HG02798 (cell line): ENCODE measurements around the gene SFTPD.
"Not testable (repeated sequence)": the region's sequence is repeated elsewhere in the genome, so short reads cannot be mapped to it uniquely, and the experiment has no call there.

Experiments used
- ATAC-seq: cut with Tn5 transposase; IDR thresholded peaks from one replicate; pipeline ENCODE4 v1.9.1; 2021; ENCODE audit warnings: mild to moderate bottlenecking; ENCODE audit not compliant: unreplicated experiment, poor library complexity

Gene SFTPD

GRCh38 chr10:79928028-79928583 lies 20.8 kb downstream of the SFTPD start:
- no peak for ATAC-seq

GRCh38 chr10:79927111-79927828 lies 21.6 kb downstream of the SFTPD start:
- ATAC-seq: no peak

GRCh38 chr10:79926037-79926436 lies 22.9 kb downstream of the SFTPD start:
- no peak for ATAC-seq

GRCh38 chr10:79925614-79926013 lies 23.3 kb downstream of the SFTPD start:
- no peak for ATAC-seq

- ATAC-seq: no peak
Measured at GRCh38 chr10:79923669-79924068, 25.2 kb downstream of the SFTPD start.

- ATAC-seq: no peak
Measured at GRCh38 chr10:79923145-79923544, 25.8 kb downstream of the SFTPD start.

GRCh38 chr10:79922011-79922412 lies 26.9 kb downstream of the SFTPD start:
- ATAC-seq: not testable (repeated sequence)

- not testable (repeated sequence) for ATAC-seq
Measured at GRCh38 chr10:79915838-79916237, 33.1 kb downstream of the SFTPD start.

- not testable (repeated sequence) for ATAC-seq
Measured at GRCh38 chr10:79914512-79914911, 34.4 kb downstream of the SFTPD start.

- no peak for ATAC-seq
Measured at GRCh38 chr10:79910836-79911235, 38.1 kb downstream of the SFTPD start.

- ATAC-seq: peak; percentile 55
Measured at GRCh38 chr10:79910344-79910743, 38.6 kb downstream of the SFTPD start.

GRCh38 chr10:79905322-79906314 lies 43.3 kb downstream of the SFTPD start:
- ATAC-seq: no peak

GRCh38 chr10:79904671-79905321 lies 44.1 kb downstream of the SFTPD start:
- ATAC-seq: no peak

GRCh38 chr10:79901571-79901970 lies 47.3 kb downstream of the SFTPD start:
- not testable (repeated sequence) for ATAC-seq

GRCh38 chr10:79898597-79899325 lies 50.1 kb downstream of the SFTPD start:
- no peak for ATAC-seq

GRCh38 chr10:79892896-79893295 lies 56.0 kb downstream of the SFTPD start:
- not testable (repeated sequence) for ATAC-seq

GRCh38 chr10:79890469-79890868 lies 58.4 kb downstream of the SFTPD start:
- no peak for ATAC-seq

- not testable (repeated sequence) for ATAC-seq
Measured at GRCh38 chr10:79888984-79889383, 59.9 kb downstream of the SFTPD start.
